ENCODE data around the gene EXOC4. TPM values are rescaled to one million over a fixed set of nuclear protein-coding genes. Genes with fewer than 3 reads are reported as not detected.

Gene EXOC4
- total RNA-seq, 2 donors from 2014 or later, result 62.0 to 146 TPM

DNA sequence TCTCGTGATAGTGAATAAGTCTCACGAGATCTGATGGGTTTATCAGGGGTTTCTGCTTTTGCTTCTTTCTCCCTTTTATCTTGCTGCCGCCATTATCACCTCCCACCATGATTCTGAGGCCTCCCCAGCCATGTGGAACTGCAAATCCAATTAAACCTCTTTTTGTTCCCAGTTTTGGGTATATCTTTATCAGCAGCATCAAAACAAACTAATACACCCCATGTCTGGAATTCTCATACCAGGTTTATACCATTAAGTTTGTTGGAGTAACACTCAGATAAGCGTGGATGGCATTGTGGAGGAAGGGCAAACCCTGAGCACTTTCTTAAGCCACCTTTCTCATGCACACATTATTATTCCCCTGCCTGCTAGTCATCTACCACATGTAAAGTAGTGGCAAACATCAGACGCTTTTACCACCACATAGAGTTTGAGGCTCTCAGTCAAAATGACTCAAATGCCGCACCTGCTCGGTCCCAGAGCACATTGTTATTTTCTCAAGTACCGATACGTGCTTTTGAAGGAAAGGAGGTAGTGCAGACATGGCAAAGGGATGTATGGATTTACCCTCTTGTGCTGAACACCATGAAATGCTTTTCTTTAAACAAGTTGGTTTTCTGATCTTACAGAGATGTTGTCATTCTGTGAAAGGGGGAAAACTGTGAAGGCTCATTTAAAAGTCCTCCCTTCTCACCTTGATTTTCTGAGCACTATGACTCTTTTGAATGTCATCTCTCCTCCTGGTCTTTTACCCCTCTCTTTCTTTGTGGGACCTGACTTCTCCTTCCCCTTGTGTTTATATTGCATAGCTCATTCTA, 429.7 kb downstream of the EXOC4 start:
- no peak for TF ChIP-seq POLR2A (IDR thresholded peaks at IDR 0.05)
- TF ChIP-seq, protein P1, sequence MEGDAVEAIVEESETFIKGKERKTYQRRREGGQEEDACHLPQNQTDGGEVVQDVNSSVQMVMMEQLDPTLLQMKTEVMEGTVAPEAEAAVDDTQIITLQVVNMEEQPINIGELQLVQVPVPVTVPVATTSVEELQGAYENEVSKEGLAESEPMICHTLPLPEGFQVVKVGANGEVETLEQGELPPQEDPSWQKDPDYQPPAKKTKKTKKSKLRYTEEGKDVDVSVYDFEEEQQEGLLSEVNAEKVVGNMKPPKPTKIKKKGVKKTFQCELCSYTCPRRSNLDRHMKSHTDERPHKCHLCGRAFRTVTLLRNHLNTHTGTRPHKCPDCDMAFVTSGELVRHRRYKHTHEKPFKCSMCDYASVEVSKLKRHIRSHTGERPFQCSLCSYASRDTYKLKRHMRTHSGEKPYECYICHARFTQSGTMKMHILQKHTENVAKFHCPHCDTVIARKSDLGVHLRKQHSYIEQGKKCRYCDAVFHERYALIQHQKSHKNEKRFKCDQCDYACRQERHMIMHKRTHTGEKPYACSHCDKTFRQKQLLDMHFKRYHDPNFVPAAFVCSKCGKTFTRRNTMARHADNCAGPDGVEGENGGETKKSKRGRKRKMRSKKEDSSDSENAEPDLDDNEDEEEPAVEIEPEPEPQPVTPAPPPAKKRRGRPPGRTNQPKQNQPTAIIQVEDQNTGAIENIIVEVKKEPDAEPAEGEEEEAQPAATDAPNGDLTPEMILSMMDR (IDR thresholded peaks at IDR 0.05), result no peak
- Histone ChIP-seq H3K4me1 (peaks cover 3% of the 10 kb centered on the region), H3K36me3 (replicated peaks in 1 of 2; ENCODE audit: insufficient read depth in 1 of 2, low read depth in 2 of 2) (no peaks in the 10 kb centered on the region), H3K27me3 (no peaks in the 10 kb centered on the region), H3K27ac (no peak overlapping the region), H3K9me3 (no peaks in the 10 kb centered on the region), H3K4me3 (no peak overlapping the region)
- intact Hi-C loops (cut with DNase I), result no loop called here
- ATAC-seq, result no peak
- DNase-seq, result no peak
- WGBS, 2 donors, result 65 to 70% methylated on average over 9 of the region's 9 CpGs

DNA sequence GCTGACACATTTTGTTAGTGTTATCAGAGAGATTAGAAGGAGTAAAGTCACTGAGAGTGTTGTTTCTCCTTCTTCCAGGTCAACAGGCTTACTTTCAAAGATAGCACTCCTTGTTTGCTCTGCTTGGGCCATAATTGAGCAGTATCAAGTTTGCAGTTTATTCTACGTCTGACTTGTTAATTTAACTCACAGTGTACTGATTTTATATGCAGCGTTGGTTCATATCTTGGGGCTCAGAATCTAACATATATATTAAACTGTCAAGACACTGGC, 430.2 kb downstream of the EXOC4 start:
- Histone ChIP-seq H3K9me3 (no peaks in the 10 kb centered on the region), H3K4me3 (no peak overlapping the region), H3K27me3 (no peaks in the 10 kb centered on the region), H3K36me3 (replicated peaks in 1 of 2; ENCODE audit: insufficient read depth in 1 of 2, low read depth in 2 of 2) (no peaks in the 10 kb centered on the region), H3K4me1 (peaks cover 3% of the 10 kb centered on the region), H3K27ac (no peak overlapping the region)
- intact Hi-C loops (cut with DNase I), result no loop called here
- DNase-seq (no peak), ATAC-seq (no peak)
- 22 to 32% methylated on average over 2 of the region's 2 CpGs for WGBS, 2 donors
- TF ChIP-seq POLR2A (IDR thresholded peaks at IDR 0.05), result no peak
- TF ChIP-seq, protein P1 (IDR thresholded peaks at IDR 0.05), result no peak

DNA sequence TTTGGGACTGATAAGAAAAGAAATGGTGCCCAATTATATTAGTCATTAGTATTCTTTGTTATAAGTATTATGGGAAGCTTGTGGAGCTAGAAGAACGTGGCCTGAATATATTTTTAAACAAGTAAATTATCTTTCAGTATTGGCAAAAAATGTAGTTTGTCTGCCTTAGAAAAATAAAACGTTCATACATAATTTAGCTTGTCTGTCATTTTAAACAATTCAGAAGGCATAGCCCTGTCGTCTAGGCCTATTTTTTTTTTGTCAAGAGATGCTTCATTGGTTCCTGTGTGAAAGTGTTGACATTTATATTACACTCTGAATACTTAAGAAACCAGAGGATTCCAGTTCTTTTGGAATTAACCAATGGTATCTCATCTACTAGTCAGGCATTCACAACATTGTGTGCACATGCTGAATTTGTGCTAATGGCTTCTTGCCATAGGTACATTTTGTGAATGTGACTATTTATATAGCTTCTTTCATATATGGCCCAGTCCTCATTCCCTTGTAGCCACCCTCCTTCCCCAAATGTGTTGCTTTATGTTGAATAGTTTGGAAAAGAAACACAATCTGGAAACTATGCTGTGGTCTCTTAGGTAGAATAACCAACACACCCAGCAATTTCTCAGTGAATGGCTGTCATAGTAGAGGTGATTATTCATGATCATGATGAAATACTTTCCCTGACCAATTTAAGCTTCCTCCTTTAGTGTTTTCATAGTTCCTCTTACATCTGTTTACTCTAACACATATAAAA, 435.8 kb downstream of the EXOC4 start:
- intact Hi-C loops (cut with DNase I), result no loop called here

DNA sequence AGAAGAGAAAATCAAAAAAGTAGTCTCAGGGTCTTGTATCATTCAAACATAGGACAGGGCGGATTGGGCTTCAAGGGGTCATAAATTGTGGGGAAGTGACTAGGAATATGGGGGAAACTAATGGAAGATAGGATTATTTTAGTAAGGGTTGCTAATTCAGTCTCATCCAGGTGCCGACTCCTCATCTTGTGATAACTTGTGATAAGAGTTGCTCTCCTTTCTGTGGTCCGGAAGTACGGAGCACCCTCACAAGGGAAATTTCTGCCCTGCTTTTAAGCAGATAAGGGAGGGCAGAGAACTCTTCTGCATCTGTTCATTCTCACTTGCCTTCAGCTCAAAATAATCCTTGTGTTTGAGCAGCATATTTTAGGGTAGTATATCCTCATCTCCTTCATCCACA, 437.9 kb downstream of the EXOC4 start:
- intact Hi-C loops (cut with DNase I), result no loop called here
- Histone ChIP-seq H3K36me3 (replicated peaks in 1 of 2; ENCODE audit: insufficient read depth in 1 of 2, low read depth in 2 of 2) (no peaks in the 10 kb centered on the region), H3K27me3 (no peaks in the 10 kb centered on the region), H3K27ac (no peak overlapping the region), H3K4me3 (no peak overlapping the region), H3K4me1 (no peaks in the 10 kb centered on the region), H3K9me3 (no peaks in the 10 kb centered on the region)
- no peak for DNase-seq
- 94 to 95% methylated on average over 4 of the region's 4 CpGs for WGBS, 2 donors
- no peak for ATAC-seq
- TF ChIP-seq, protein P1 (IDR thresholded peaks at IDR 0.05), result no peak
- no peak for TF ChIP-seq POLR2A (IDR thresholded peaks at IDR 0.05)

More for the DNA sequence above, 435.8 kb downstream of the EXOC4 start:
- 86 to 91% methylated on average over 3 of the region's 3 CpGs for WGBS, 2 donors
- no peak for DNase-seq
- Histone ChIP-seq H3K27me3 (no peaks in the 10 kb centered on the region), H3K9me3 (no peaks in the 10 kb centered on the region), H3K36me3 (replicated peaks in 1 of 2; ENCODE audit: insufficient read depth in 1 of 2, low read depth in 2 of 2) (no peaks in the 10 kb centered on the region), H3K27ac (no peak overlapping the region), H3K4me1 (no peaks in the 10 kb centered on the region), H3K4me3 (no peak overlapping the region)
- no peak for TF ChIP-seq POLR2A (IDR thresholded peaks at IDR 0.05)
- TF ChIP-seq, protein P1 (IDR thresholded peaks at IDR 0.05), result no peak
- ATAC-seq, result no peak
